Activated T-helper 1 cell treated with anti-CD3 and anti-CD28 coated beads, Interleukin-2, amount 50 U/mL, for 16 hours (primary cell): ENCODE results near the gene HERPUD2.
"Not testable (repeated sequence)": the region's sequence is repeated elsewhere in the genome, so short reads cannot be mapped to it uniquely, and the experiment has no call there.

Experiments used
- DNase-seq, 2 donors: peaks; one replicate each; pipeline ENCODE4 v3.0.0-alpha.2; 2020; ENCODE audit warnings: low read depth in 1 of 2, low spot score in 1 of 2

HERPUD2 gene

DNA sequence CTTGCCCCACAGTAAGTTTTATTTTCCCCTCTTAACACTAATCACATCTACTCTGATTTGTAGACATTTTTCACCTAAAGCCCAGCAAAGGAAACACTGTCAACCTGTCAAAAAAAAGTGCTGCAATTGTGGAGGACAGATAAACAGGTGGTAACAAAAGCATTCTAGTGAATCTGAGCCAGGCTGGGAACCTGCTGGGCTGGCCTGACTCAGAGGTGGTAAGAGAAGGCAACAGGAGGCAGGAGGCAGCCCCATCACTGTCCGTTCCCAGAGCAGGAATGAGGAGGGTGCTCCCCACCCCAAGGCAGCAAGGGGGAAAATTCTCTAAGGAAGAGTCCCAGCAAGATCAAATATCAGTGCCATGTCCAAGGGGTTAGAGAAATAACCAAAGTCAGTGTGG, 19.5 kb upstream of the HERPUD2 start:
- no peak for DNase-seq

- no peak for DNase-seq
These were observed 17.8 kb upstream of the HERPUD2 start for GRCh38 chr7:35712563-35713226.

GRCh38 chr7:35707422-35707821, 12.5 kb upstream of the HERPUD2 start:
- DNase-seq, result no peak

DNA sequence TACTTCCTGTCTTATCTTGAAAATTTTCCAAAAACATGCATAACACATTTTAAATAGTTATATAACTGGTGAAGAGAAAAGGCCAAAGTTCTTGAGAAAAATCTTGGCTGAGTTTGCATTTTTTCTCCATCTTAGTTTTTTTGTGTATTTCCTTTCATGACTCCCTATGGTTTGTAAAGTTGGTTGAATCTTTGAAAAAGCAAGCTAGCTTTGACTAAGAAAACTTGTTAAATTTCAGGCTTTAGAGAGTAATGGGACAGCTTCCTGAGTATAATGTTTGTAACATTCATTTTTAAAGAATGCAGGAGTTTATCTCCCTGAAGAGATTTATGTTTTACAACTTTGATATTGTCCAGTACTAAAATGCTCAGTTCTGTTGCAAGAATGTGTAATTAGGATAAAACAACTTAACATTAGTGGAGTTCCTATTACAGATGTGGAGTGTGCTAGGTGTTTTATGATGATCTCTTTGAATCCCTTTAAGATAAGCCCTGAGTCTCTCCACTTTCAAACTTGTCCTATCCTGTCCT, 11.1 kb upstream of the HERPUD2 start:
- no peak for DNase-seq

GRCh38 chr7:35704261-35704660, 9.3 kb upstream of the HERPUD2 start:
- DNase-seq, result no peak

GRCh38 chr7:35702541-35702940, 7.6 kb upstream of the HERPUD2 start:
- DNase-seq, result no peak

DNA sequence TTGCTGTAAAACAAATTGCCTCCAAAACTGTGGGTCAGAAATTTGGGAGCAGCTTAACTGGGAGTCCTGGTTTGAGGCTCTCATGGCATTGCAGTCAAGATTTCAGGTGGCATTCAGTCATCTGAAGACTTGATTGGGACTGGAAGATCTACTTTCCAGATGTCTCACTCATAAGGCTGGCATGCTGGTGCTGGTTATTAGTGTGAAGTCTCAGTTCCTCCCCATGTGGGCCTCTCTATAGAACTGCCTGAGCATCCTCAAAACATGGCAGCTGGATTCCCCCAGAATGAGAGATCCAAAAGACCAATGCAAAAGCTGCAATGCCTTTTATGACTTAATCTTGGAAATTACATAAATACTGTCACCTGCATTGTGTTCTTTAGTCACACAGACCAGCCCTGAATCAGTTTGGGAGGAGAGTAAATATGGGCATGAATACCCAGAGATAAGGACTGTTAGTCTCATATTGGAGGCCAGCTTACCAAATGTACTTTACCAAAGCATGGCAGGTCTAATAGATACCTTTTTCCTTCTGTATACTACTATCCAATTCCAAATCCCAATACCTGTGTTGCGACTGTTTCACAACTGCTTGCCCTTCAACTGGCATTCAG, 6.5 kb upstream of the HERPUD2 start:
- no peak for DNase-seq

DNA sequence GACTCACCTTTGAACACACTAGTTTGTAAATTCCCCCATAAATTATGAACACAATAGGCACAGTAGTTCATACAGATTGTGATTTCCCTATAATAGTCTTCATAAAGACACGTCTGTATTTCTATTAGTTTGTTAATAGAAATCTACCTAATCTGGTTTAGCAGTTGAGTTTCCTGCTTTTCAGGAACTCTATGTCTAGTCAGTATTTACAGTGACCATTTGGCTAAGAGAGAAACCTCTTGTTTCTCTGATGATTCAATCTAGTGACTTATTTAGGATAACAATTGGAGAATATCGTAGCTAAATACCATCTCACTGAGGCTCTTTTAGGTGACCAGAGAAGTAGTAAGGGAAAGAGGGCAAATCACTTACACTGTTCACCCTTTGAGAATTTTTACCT, 5.9 kb upstream of the HERPUD2 start:
- no peak for DNase-seq

DNA sequence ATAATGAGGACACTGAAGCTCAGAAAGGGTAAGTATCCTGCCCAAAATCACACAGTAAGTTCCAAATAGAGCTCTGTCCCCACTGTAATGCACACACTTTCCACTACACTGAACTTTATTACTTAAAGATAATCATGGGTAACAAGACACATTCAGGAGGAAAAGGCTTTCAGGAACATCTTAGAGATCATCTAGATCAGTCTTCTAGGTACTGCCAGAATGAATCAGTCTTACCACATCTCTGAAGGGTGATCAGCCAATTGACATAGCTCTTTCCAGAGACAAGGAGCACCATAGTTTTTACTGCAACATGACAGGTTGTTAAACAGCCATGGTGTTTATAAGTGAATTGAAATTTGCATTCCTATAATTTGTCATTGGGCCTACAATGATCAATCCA, 5.4 kb upstream of the HERPUD2 start:
- DNase-seq, result no peak

- no peak for DNase-seq
These were observed 4.9 kb upstream of the HERPUD2 start for GRCh38 chr7:35699796-35700305.

DNA sequence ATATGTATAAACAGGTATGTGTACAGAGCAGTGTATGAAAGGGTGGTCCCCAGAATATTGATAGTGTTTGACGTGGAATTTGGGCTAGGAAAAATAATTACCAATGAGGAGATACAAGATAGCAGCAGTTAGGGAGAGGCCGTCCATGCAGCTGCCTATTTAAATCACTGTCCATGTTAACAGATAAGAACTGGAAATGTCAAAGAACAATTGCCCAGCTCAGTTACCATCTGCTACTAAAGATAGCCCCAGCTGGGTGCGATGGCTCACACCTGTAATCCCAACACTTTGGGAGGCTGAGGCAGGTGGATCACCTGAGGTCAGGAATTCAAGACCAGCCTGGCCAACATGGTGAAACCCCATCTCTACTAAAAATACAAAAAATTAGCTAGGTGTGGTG, 3.4 kb upstream of the HERPUD2 start:
- DNase-seq, result not testable (repeated sequence)

DNA sequence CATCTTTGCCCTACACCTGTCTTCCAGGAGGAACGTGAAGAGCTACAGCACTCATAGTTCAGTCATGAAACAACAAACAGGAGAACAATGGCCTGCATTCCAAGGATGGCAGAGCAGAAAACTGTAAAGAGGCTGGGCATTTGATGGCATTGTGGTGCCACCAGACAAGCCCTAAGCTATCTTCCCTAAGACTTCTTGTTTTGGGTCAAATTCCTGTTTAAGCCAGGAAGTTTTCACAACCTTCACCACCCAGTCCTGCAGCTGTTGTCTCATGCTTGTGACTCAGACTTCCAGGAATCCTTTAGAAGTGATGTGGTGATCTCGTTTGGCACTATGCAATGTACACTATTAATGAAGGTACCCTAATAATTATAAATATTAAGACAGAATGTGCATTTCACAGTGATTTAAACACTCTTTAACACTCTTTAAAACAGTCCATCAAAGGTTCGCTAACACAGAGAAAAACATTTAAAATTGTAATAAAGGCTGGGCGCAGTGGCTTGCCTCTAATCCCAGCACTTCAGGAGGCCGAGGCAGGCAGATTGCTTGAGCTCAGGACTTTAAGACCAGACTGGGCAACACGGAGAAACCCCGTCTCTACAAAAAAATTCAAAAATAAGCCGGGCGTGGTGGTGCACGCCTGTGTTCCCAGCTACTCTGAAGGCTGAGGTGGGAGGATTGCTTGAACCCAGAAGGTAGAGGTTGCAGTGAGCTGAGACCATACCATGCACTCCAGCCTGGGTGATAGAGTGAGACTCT, 2.7 kb upstream of the HERPUD2 start:
- DNase-seq, result no peak

DNA sequence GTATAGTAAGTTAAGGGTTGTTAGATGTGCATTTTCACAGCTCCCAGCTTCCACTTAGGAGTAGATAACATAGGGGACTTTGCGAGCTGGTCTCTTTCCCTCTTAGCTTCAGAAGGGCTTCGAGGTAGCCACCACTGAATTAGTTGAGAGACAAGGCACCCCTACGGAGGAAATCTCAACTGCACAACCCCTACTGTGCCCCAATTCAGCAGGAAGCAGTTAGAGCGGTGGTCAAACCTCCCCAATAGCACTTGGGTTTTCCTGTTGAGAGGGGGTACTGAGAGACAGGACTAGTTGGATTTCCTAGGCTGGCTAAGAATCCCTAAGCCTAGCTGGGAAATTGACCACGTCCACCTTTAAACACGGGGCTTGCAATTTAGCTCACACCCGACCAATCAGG, 1.1 kb upstream of the HERPUD2 start:
- DNase-seq, result no peak

DNA sequence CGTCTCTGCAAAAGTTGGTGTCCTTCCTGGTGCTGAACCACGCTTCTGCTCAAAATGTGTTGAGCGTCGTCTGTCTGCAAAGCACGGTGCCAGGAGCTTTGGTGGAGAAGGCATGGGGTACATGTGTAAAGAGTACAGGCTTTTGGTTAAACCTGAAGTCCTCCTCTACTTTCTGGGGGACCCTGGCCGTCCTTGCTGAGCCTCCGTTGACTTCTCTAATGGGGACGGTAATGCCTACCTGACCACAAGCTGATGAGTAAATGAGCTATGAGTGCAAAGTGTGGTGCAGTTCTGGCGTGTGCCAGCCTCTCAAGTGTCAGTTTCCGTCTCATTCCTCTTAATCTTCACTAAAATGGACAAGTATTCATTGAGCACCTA, 527 bp upstream of the HERPUD2 start:
- no peak for DNase-seq

DNA sequence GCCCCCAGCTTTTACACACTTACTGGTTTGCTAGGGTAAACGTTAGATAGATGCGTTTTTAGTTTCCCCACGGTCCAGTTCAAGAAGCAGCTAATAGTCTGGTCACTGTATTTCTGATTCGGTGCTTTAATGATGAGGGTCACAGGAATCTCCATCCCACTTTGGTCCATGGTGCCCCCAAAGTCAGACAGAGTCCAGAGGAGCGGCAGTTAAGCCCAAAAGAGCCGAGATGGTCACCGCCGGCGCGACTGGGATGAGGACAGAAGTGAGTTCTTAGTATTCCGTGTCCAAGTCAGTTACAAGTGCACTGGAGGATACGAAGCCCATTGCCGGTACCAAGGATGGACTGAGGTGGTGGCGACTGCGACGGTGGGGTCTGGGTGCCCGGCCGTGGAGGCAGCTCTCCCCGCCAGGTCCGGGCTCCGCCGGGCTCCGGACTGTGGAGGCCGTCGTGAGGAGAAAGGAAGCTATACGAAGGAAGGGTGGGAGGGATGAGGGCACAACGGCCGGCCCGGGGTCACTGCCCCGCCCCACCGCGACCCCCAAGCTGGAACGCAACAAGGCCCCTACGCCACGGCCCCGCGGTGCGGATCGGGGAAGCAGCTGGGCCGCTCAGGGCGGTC, 663 bp downstream of the HERPUD2 start:
- no peak for DNase-seq

DNA sequence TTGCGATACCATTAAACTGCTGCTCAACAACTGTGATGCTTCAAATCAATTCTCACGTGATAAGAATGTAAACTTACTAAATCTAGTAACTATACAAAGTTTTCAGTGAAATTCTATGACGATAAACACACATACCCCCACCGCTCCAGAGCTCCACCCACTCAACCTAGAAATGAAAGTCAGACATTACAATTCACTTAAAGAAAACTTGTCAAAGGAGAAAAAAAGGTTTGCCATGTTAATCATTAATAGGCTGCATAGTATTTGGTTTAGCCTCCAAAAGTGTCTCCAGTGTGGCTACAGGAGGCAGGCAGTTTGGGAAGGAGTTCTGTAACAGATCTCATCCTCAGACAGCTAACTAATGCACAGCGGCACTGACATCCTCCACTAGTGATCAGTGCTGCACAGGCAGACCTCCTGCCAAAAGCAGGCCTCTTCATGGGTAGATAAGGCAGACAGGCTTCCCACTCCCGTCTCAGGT, 3.1 kb downstream of the HERPUD2 start:
- no peak for DNase-seq

- DNase-seq, result no peak
These were observed 3.6 kb downstream of the HERPUD2 start for GRCh38 chr7:35691366-35691765.

DNA sequence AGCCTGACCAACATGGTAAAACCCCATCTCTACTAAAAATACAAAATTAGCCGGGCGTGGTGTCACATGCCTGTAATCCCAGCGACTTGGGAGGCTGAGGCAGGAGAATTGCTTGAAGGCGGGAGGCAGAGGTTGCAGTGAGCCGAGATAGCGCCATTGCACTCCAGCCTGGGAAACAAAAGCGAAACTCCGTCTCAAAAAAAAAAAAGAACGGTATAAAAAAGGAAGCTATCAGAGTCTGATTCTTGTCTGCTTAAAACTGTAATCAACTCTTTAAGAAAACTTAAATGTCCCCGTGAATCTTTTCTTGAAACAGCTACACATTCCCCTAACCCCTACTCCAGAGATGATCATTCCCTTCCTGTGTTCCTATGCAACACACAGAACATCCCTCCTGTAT, 4.3 kb downstream of the HERPUD2 start:
- DNase-seq, result not testable (repeated sequence)

DNA sequence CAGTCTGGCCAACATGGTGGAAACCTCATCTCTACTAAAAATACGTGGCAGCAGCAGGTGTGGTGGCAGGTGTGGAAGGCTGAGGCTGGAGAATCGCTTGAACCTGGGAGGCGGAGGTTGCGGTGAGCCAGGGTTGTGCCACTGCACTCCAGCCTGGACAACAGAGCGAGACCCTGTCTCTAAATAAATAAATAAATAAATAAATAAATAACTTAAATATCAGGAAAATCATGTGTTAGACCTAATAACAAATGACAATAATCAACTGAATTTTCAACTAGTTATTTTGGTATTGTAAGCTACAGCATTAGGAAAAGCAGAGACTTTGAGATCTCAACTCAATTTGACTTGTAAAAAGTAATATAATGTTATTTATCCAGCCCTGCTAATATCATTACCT, 9.2 kb downstream of the HERPUD2 start:
- DNase-seq, result no peak

GRCh38 chr7:35681231-35682029, 13.5 kb downstream of the HERPUD2 start:
- no peak for DNase-seq
